HCT116 (cell line): ENCODE measurements around the gene NAALADL2. TPM values are rescaled to one million over a fixed set of nuclear protein-coding genes. Genes with fewer than 3 reads are reported as not detected.

Source experiments
- ATAC-seq: fragments of 200-7000 bp; cut with Tn5 transposase; 2 replicates; pipeline ENCODE4 v1.9.1; 2020; ENCODE audit warnings: mild to moderate bottlenecking, moderate library complexity
- BruUV-seq: library from RNA; stranded (reverse); fragments of 400-500 nt; replicated peaks from 2 replicates; lab custom pipeline; 2021; lab: Mats Ljungman, UMichigan
- CTCF ChIA-PET: fragments of 300-600 bp; sonication (Branson Sonifier 250); formaldehyde crosslinking; loops from one replicate; lab custom pipeline; 2021; ENCODE audit warnings: antibody characterized with exemption; lab: Charles Lee
- POLR2A ChIA-PET: fragments of 300-600, 350-600 bp; sonication (Branson Sonifier 250); formaldehyde crosslinking; loops from one replicate; lab custom pipeline; 2021; ENCODE audit warnings: antibody characterized with exemption; lab: Charles Lee
- RAD21 ChIA-PET, 2 experiments: fragments of 300-600 bp; sonication (Branson Sonifier 250); formaldehyde crosslinking; loops; one replicate each; lab custom pipeline; 2023; ENCODE audit warnings: low total read pairs in 2 of 2; ENCODE audit not compliant: uncharacterized antibody in 2 of 2, unreplicated experiment in 2 of 2, low non-redundant PET in 1 of 2; lab: Charles Lee
- DNase-seq: peaks from one replicate; pipeline ENCODE4 v3.0.0-alpha.2; 2010; ENCODE audit warnings: low read depth, low spot score
- H2AFZ ChIP-seq: fragments of 200-600 bp; shearing (Covaris generic), sonication (generic); 2 replicates; pipeline ENCODE4 v1.6.1; 2017; ENCODE audit warnings: low read depth, mixed run types, mixed read lengths, antibody characterized with exemption, low read length; ENCODE audit not compliant: poor library complexity, severe bottlenecking
- H3K27ac ChIP-seq: 2 replicates; pipeline ENCODE4 v1.5.1; 2012; ENCODE audit warnings: low read depth, low read length
- H3K27me3 ChIP-seq: fragments of 200-600 bp; sonication (generic); 2 replicates; pipeline ENCODE4 v1.6.1; 2016; ENCODE audit warnings: mixed run types, low read length, mixed read lengths; ENCODE audit not compliant: insufficient read depth
- H3K36me3 ChIP-seq, 2 experiments: fragments of 200-500 bp in 1 of 2; fragments of 200-600 bp in 1 of 2; sonication (Bioruptor generic) in 1 of 2; sonication (generic) in 1 of 2; 2 replicates each; pipeline versions ENCODE4 v1.5.1 to v1.6.1; 2014 to 2016; ENCODE audit warnings: low read length in 2 of 2, inconsistent platforms in 1 of 2, mixed read lengths in 1 of 2, mixed run types in 1 of 2; ENCODE audit not compliant: insufficient read depth in 2 of 2, control insufficient read depth in 1 of 2
- H3K4me1 ChIP-seq, 2 experiments: fragments of 200-600 bp in 1 of 2; sonication (generic) in 1 of 2; 2 replicates each; pipeline versions ENCODE4 v1.5.1 to v1.6.1; 2012 to 2017; ENCODE audit warnings: low read length in 2 of 2, inconsistent platforms in 1 of 2, mild to moderate bottlenecking in 1 of 2, mixed read lengths in 1 of 2, mixed run types in 1 of 2, moderate library complexity in 1 of 2; ENCODE audit not compliant: insufficient read depth in 2 of 2, control insufficient read depth in 1 of 2
- H3K4me2 ChIP-seq: fragments of 200-600 bp; sonication (generic); 2 replicates; pipeline ENCODE4 v1.6.1; 2017; ENCODE audit warnings: mixed run types, low read length, mixed read lengths
- H3K4me3 ChIP-seq, 2 experiments: fragments of 200-600 bp in 1 of 2; sonication (generic) in 1 of 2; replicated peaks in 1 of 2; 2 replicates each; pipeline ENCODE4 v1.5.1; 2011 to 2016; ENCODE audit warnings: low read length in 2 of 2, control low read depth in 1 of 2, low read depth in 1 of 2, mild to moderate bottlenecking in 1 of 2, mixed read lengths in 1 of 2, mixed run types in 1 of 2
- H3K79me2 ChIP-seq: fragments of 200-600 bp; sonication (generic); 2 replicates; pipeline ENCODE4 v1.6.1; 2017; ENCODE audit warnings: mild to moderate bottlenecking, mixed run types, low read length, moderate library complexity, mixed read lengths; ENCODE audit not compliant: insufficient read depth
- H3K9ac ChIP-seq: fragments of 200-600 bp; sonication (generic); 2 replicates; pipeline ENCODE4 v1.6.1; 2016; ENCODE audit warnings: low read length, mixed read lengths
- H3K9me2 ChIP-seq: fragments of 200-600 bp; sonication (generic), shearing (Covaris generic); 2 replicates; pipeline ENCODE4 v1.6.1; 2017; ENCODE audit warnings: mixed run types, mild to moderate bottlenecking, moderate library complexity; ENCODE audit not compliant: insufficient read depth
- H3K9me3 ChIP-seq, 2 experiments: fragments of 200-500 bp in 1 of 2; fragments of 200-600 bp in 1 of 2; sonication (Bioruptor generic) in 1 of 2; sonication (generic) in 1 of 2; 2 replicates each; pipeline ENCODE4 v1.6.1; 2014 to 2017; ENCODE audit warnings: low read length in 2 of 2, mixed read lengths in 2 of 2, inconsistent platforms in 1 of 2, low read depth in 1 of 2, mild to moderate bottlenecking in 1 of 2, mixed run types in 1 of 2, moderate library complexity in 1 of 2; ENCODE audit not compliant: control insufficient read depth in 1 of 2, insufficient read depth in 1 of 2
- H4K20me1 ChIP-seq: fragments of 200-600 bp; sonication (generic), shearing (Covaris generic); 2 replicates; pipeline ENCODE4 v1.6.1; 2017; ENCODE audit warnings: mixed run types, mild to moderate bottlenecking, moderate library complexity; ENCODE audit not compliant: insufficient read depth
- CBX3 ChIP-seq: IDR thresholded peaks from 2 replicates; pipeline ENCODE4 v1.6.1; 2012; ENCODE audit warnings: low read depth
- ELF1 ChIP-seq: IDR thresholded peaks from 2 replicates; pipeline ENCODE4 v1.6.1; 2012; ENCODE audit warnings: low read depth, borderline replicate concordance
- EZH2phosphoT487 ChIP-seq: fragments of 200-600 bp; IDR thresholded peaks from 2 replicates; pipeline ENCODE4 v1.6.1; 2018; ENCODE audit warnings: antibody characterized with exemption, borderline replicate concordance
- FOSL1 ChIP-seq: IDR thresholded peaks from 2 replicates; pipeline ENCODE4 v1.6.1; 2012; ENCODE audit warnings: low read depth
- POLR2A ChIP-seq: IDR thresholded peaks from 2 replicates; pipeline ENCODE4 v1.7.0; 2011; ENCODE audit warnings: borderline replicate concordance; ENCODE audit not compliant: insufficient read depth, insufficient read length; ENCODE audit errors: extremely low read depth
- SIN3A ChIP-seq: IDR thresholded peaks from 2 replicates; pipeline ENCODE4 v1.6.1; 2012; ENCODE audit warnings: low read depth
- SRF ChIP-seq: IDR thresholded peaks from 2 replicates; pipeline ENCODE4 v1.6.1; 2012; ENCODE audit warnings: low read depth
- TCF7L2 ChIP-seq: IDR thresholded peaks from 2 replicates; pipeline ENCODE4 v1.7.0; 2011; ENCODE audit warnings: borderline replicate concordance, inconsistent platforms; ENCODE audit not compliant: insufficient read depth, insufficient read length; ENCODE audit errors: extremely low read depth
- YY1 ChIP-seq: IDR thresholded peaks from 2 replicates; pipeline ENCODE4 v1.6.1; 2011; ENCODE audit warnings: low read length, low read depth, moderate library complexity, mild to moderate bottlenecking; ENCODE audit not compliant: insufficient replicate concordance; ENCODE audit errors: extremely low read depth
- ZFX ChIP-seq: fragments of 450-650 bp; IDR thresholded peaks from 2 replicates; pipeline ENCODE4 v1.6.1; 2017
- ZNF274 ChIP-seq: fragments of 200-500 bp; sonication (Bioruptor generic); IDR thresholded peaks from 2 replicates; pipeline ENCODE4 v1.6.1; 2014; ENCODE audit warnings: mild to moderate bottlenecking, low read depth, low read length, inconsistent platforms
- intact Hi-C: fragments of 100-400 bp; cut with micrococcal nuclease; formaldehyde crosslinking; loops from 2 replicates; pipeline ENCODE4 v1.10.0; 2022
- total RNA-seq: library from RNA; stranded (reverse); gene quantifications from one replicate; pipeline ENCODE4 v1.2.1, GENCODE V29; 2021; ENCODE audit not compliant: unreplicated experiment
- TF ChIP-seq, protein P1 (sequence below): IDR thresholded peaks from 2 replicates; pipeline ENCODE4 v1.6.1; 2012; ENCODE audit warnings: low read depth
- TF ChIP-seq, protein P2 (sequence below), 3 experiments: fragments of 200-600 bp in 1 of 3; sonication (generic) in 1 of 3; IDR thresholded peaks in 2 of 3; conservative IDR thresholded peaks in 1 of 3; 2 replicates each; pipeline ENCODE4 v1.5.1; 2012 to 2017; ENCODE audit warnings: low read depth in 2 of 3, low read length in 2 of 3, antibody characterized with exemption in 1 of 3, borderline replicate concordance in 1 of 3, control low read depth in 1 of 3, mild to moderate bottlenecking in 1 of 3, mixed read lengths in 1 of 3, mixed run types in 1 of 3, moderate library complexity in 1 of 3; ENCODE audit not compliant: insufficient read depth in 1 of 3

The NAALADL2 gene
- total RNA-seq, 1 experiment from 2014 or later, result 2.9 TPM

DNA sequence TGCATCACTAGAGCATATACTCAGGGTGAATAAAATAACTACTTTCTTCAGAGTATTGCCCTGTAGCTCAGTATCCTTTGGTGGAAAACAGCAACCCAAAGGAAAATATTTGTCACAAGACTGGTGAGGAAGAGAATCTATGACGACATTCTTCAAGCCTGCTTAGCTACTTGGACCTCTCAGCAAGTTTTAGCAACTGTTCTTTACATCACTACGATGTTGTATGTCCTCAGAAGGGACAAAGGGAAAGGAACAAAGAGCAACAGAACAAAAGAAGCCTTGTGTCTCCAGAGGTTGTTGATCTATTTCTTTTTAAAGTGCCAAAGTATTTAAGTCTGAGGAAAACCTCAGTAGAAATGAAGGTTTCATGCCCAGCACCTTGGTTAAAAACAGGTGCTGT lies 746.7 kb downstream of the NAALADL2 start (continued):
- TF ChIP-seq, protein P1, sequence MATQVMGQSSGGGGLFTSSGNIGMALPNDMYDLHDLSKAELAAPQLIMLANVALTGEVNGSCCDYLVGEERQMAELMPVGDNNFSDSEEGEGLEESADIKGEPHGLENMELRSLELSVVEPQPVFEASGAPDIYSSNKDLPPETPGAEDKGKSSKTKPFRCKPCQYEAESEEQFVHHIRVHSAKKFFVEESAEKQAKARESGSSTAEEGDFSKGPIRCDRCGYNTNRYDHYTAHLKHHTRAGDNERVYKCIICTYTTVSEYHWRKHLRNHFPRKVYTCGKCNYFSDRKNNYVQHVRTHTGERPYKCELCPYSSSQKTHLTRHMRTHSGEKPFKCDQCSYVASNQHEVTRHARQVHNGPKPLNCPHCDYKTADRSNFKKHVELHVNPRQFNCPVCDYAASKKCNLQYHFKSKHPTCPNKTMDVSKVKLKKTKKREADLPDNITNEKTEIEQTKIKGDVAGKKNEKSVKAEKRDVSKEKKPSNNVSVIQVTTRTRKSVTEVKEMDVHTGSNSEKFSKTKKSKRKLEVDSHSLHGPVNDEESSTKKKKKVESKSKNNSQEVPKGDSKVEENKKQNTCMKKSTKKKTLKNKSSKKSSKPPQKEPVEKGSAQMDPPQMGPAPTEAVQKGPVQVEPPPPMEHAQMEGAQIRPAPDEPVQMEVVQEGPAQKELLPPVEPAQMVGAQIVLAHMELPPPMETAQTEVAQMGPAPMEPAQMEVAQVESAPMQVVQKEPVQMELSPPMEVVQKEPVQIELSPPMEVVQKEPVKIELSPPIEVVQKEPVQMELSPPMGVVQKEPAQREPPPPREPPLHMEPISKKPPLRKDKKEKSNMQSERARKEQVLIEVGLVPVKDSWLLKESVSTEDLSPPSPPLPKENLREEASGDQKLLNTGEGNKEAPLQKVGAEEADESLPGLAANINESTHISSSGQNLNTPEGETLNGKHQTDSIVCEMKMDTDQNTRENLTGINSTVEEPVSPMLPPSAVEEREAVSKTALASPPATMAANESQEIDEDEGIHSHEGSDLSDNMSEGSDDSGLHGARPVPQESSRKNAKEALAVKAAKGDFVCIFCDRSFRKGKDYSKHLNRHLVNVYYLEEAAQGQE, result no peak
- TF ChIP-seq CBX3 (no peak), SIN3A (no peak)

DNA sequence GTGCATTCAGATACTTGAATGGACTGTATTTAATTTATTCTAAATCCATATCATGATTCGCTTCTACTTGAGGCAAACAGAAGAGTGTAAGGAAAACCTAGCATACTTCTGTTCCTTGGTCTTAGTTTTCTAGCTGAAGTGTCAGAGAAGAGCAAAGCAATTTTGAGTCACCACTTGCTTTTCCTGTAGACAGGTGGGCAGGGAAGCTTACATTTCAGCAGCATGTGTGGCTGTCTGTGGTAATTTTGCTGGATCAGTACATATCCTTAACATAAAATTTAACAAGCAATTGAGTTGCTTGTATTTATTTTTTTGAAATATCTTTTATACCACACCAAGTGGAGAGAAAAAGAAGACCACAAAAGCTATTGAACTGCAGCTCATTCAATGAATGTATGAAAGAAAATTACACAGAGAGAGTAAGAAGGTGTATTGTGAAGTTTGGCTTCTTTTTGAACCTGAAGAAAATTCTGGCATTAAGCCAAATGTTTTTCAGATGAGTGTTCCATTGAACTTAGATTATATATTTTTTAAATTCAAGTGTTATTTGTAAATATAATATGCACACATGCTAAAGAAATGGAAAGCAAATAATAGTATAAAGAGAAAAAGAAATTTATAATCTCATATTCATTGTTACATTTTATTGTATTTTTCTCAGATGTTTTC lies 747.6 kb downstream of the NAALADL2 start:
- no peak for TF ChIP-seq FOSL1
- no peak for TF ChIP-seq ZFX
- TF ChIP-seq EZH2phosphoT487, result no peak
- TF ChIP-seq TCF7L2, result no peak
- TF ChIP-seq, protein P2, sequence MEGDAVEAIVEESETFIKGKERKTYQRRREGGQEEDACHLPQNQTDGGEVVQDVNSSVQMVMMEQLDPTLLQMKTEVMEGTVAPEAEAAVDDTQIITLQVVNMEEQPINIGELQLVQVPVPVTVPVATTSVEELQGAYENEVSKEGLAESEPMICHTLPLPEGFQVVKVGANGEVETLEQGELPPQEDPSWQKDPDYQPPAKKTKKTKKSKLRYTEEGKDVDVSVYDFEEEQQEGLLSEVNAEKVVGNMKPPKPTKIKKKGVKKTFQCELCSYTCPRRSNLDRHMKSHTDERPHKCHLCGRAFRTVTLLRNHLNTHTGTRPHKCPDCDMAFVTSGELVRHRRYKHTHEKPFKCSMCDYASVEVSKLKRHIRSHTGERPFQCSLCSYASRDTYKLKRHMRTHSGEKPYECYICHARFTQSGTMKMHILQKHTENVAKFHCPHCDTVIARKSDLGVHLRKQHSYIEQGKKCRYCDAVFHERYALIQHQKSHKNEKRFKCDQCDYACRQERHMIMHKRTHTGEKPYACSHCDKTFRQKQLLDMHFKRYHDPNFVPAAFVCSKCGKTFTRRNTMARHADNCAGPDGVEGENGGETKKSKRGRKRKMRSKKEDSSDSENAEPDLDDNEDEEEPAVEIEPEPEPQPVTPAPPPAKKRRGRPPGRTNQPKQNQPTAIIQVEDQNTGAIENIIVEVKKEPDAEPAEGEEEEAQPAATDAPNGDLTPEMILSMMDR (IDR thresholded peaks at IDR 0.05 in 2 of 3, conservative IDR thresholded peaks at IDR 0.05 in 1 of 3; ENCODE audit: borderline replicate concordance in 1 of 3, insufficient read depth in 1 of 3, low read depth in 2 of 3, low read length in 2 of 3), result no peak
- no peak for TF ChIP-seq ELF1
- TF ChIP-seq SRF, result no peak
- TF ChIP-seq ZNF274, result no peak
- no peak for TF ChIP-seq YY1
- TF ChIP-seq POLR2A, result no peak
- TF ChIP-seq CBX3, result no peak
- no peak for ATAC-seq
- H3K27me3 ChIP-seq, result no peaks in the 10 kb centered on the region
- H3K79me2 ChIP-seq, result no peaks in the 10 kb centered on the region
- no peak overlapping the region for H3K4me2 ChIP-seq
- intact Hi-C loops, result no loop called here
- DNase-seq, result no peak
- CTCF ChIA-PET, result no interaction called here
- no peak overlapping the region for H2AFZ ChIP-seq
- H3K36me3 ChIP-seq, result no peaks in the 10 kb centered on the region
- H3K4me3 ChIP-seq, result no peak overlapping the region
- RAD21 ChIA-PET, result no interaction called here
- no TSS peak for BruUV-seq
- H4K20me1 ChIP-seq, result no peaks in the 10 kb centered on the region
- no peak overlapping the region for H3K9ac ChIP-seq
- POLR2A ChIA-PET, result no interaction called here
- no peaks in the 10 kb centered on the region for H3K4me1 ChIP-seq
- no peak overlapping the region for H3K27ac ChIP-seq
- H3K9me2 ChIP-seq, result no peaks in the 10 kb centered on the region
- H3K9me3 ChIP-seq, result no peaks in the 10 kb centered on the region
